Measurements from ENCODE around the gene IRF2BP2.

Gene IRF2BP2

GRCh38 chr1:234599617-234600417 is 10.2 kb downstream of the IRF2BP2 start (continued):
- peak; percentile 92 for TF ChIP-seq ZNF692 (tag by site-specific recombination; IDR thresholded peaks at IDR 0.05)
- TF ChIP-seq ZNF521 (tag by site-specific recombination; IDR thresholded peaks at IDR 0.05), result no peak
- peak; percentile 84 for TF ChIP-seq ZNF184 (tag by site-specific recombination; IDR thresholded peaks at IDR 0.05)
- TF ChIP-seq ZBTB6 (tag by site-specific recombination; IDR thresholded peaks at IDR 0.05), result peak; percentile 97
- TF ChIP-seq ZNF211 (tag by site-specific recombination; IDR thresholded peaks at IDR 0.05; ENCODE audit: low read depth), result no peak
- no peak for TF ChIP-seq ZNF155 (tag by site-specific recombination; IDR thresholded peaks at IDR 0.05)
- TF ChIP-seq ZBTB11 (tag by site-specific recombination; conservative IDR thresholded peaks at IDR 0.05; ENCODE audit: low read depth), result peak; percentile 88
- TF ChIP-seq EGR2 (tag by site-specific recombination; IDR thresholded peaks at IDR 0.05; ENCODE audit: low read depth), result 0 out of 2 replicates have a peak, but pooled peaks have one; percentile 19
- peak; percentile 65; the same call in 1 of the 2 replicates for TF ChIP-seq ZNF561 (tag by site-specific recombination; IDR thresholded peaks at IDR 0.05; ENCODE audit: borderline replicate concordance)
- TF ChIP-seq ZNF175 (tag by site-specific recombination; IDR thresholded peaks at IDR 0.05), result no peak
- TF ChIP-seq ZNF776 (tag by site-specific recombination; IDR thresholded peaks at IDR 0.05; ENCODE audit: borderline replicate concordance), result no peak
- TF ChIP-seq ATF2 (tag by site-specific recombination; IDR thresholded peaks at IDR 0.05; ENCODE audit: low read depth), result no peak
- no peak for TF ChIP-seq ZNF311 (tag by site-specific recombination; IDR thresholded peaks at IDR 0.05; ENCODE audit: borderline replicate concordance)
- TF ChIP-seq ZBTB8A (tag by site-specific recombination; IDR thresholded peaks at IDR 0.05), result peak; percentile 96
- TF ChIP-seq ZNF248 (tag by site-specific recombination; IDR thresholded peaks at IDR 0.05), result no peak
- no peak; the same call in 1 of the 2 replicates for TF ChIP-seq ZNF580 (tag by site-specific recombination; IDR thresholded peaks at IDR 0.05)
- TF ChIP-seq GLIS2 (tag by site-specific recombination; IDR thresholded peaks at IDR 0.05), result peak; percentile 57
- peak; percentile 57; the same call in 1 of the 2 replicates for TF ChIP-seq ZNF596 (tag by site-specific recombination; IDR thresholded peaks at IDR 0.05)
- TF ChIP-seq SP2 (tag by site-specific recombination; IDR thresholded peaks at IDR 0.05), result peak; percentile 19
- TF ChIP-seq ZNF624 (tag by site-specific recombination; IDR thresholded peaks at IDR 0.05), result no peak
- TF ChIP-seq OSR2 (tag by site-specific recombination; IDR thresholded peaks at IDR 0.05), result peak; percentile 78
- TF ChIP-seq GFI1B (tag by site-specific recombination; IDR thresholded peaks at IDR 0.05), result no peak
- TF ChIP-seq PRDM10 (tag by site-specific recombination; IDR thresholded peaks at IDR 0.05), result peak; percentile 85
- peak; percentile 71; the same call in 1 of the 2 replicates for TF ChIP-seq ZFP69B (tag by site-specific recombination; IDR thresholded peaks at IDR 0.05)
- no peak for TF ChIP-seq HOXA7 (CRISPR knock-in tag; IDR thresholded peaks at IDR 0.05; ENCODE audit: borderline replicate concordance)
- no peak for TF ChIP-seq ZNF585B (tag by site-specific recombination; IDR thresholded peaks at IDR 0.05)
- no peak for TF ChIP-seq ZNF621 (tag by site-specific recombination; IDR thresholded peaks at IDR 0.05)
- no peak for TF ChIP-seq TRIM28 (IDR thresholded peaks at IDR 0.05; ENCODE audit: borderline replicate concordance, low read length)
- TF ChIP-seq ZNF121 (tag by site-specific recombination; IDR thresholded peaks at IDR 0.05), result no peak

Data from HEK293 (cell line).